K562 (cell line): ENCODE measurements around the gene VTI1B. TPM values are rescaled to one million over a fixed set of nuclear protein-coding genes. Genes with fewer than 3 reads are reported as not detected.

ENCODE experiments used
- BCOR ChIP-seq: fragments of 450-650 bp; IDR thresholded peaks from 2 replicates; pipeline ENCODE4 v1.6.1; 2016
- BMI1 ChIP-seq: fragments of 150-350 bp; IDR thresholded peaks from 2 replicates; pipeline ENCODE4 v1.6.1; 2014; ENCODE audit warnings: low read length
- BRD9 ChIP-seq: fragments of 450-650 bp; IDR thresholded peaks from 2 replicates; pipeline ENCODE4 v1.6.1; 2018; ENCODE audit warnings: low read depth; ENCODE audit not compliant: partially characterized antibody
- EZH2 ChIP-seq: IDR thresholded peaks from 2 replicates; pipeline ENCODE4 v1.6.1; 2012; ENCODE audit warnings: low read depth, mild to moderate bottlenecking, inconsistent platforms, low read length, borderline replicate concordance
- FOXM1 ChIP-seq, 2 experiments: fragments of 450-650 bp in 1 of 2; sonication (generic) in 1 of 2; formaldehyde crosslinking in 1 of 2; IDR thresholded peaks; 2 replicates each; pipeline versions ENCODE4 v1.6.1 to v1.9.0; 2017 to 2022; ENCODE audit warnings: low read depth in 2 of 2, mild to moderate bottlenecking in 2 of 2, missing genetic modification reagents in 1 of 2, moderate library complexity in 1 of 2
- GTF2F1 ChIP-seq: IDR thresholded peaks from 2 replicates; pipeline ENCODE4 v1.6.1; 2011; ENCODE audit warnings: low read depth, low read length, improper control_type of control experiment
- MAFK ChIP-seq: IDR thresholded peaks from 2 replicates; pipeline ENCODE4 v1.6.1; 2011; ENCODE audit warnings: low read length, improper control_type of control experiment
- NFRKB ChIP-seq: fragments of 450-650 bp; IDR thresholded peaks from 2 replicates; pipeline ENCODE4 v1.6.1; 2016; ENCODE audit warnings: low read depth
- NUFIP1 ChIP-seq: fragments of 450-650 bp; IDR thresholded peaks from 2 replicates; pipeline ENCODE4 v1.6.1; 2018; ENCODE audit not compliant: partially characterized antibody
- PHF21A ChIP-seq: fragments of 450-650 bp; IDR thresholded peaks from 2 replicates; pipeline ENCODE4 v1.6.1; 2017; ENCODE audit warnings: low read depth, borderline replicate concordance
- PURB ChIP-seq: sonication (generic); formaldehyde crosslinking; IDR thresholded peaks from 2 replicates; pipeline ENCODE4 v1.9.0; 2021; ENCODE audit warnings: low read depth, mild to moderate bottlenecking, missing genetic modification reagents
- U2AF1 ChIP-seq: fragments of 200-400 bp; formaldehyde crosslinking; optimal IDR thresholded peaks from 2 replicates; pipeline ENCODE3; 2017; ENCODE audit warnings: mild to moderate bottlenecking, low read depth, low read length, moderate library complexity
- ZC3H4 ChIP-seq: sonication (generic); formaldehyde crosslinking; IDR thresholded peaks from 2 replicates; pipeline ENCODE4 v1.9.0; 2021; ENCODE audit warnings: missing genetic modification reagents, borderline replicate concordance
- ZNF212 ChIP-seq: fragments of 450-650 bp; formaldehyde crosslinking; IDR thresholded peaks from 2 replicates; pipeline ENCODE4 v1.4.0; 2020; ENCODE audit warnings: mild to moderate bottlenecking
- ZNF224 ChIP-seq: sonication (generic); formaldehyde crosslinking; IDR thresholded peaks from 2 replicates; pipeline ENCODE4 v1.8.0; 2022; ENCODE audit warnings: mild to moderate bottlenecking, missing genetic modification reagents
- ZNF23 ChIP-seq: fragments of 250-450 bp; sonication (Bioruptor Pico); IDR thresholded peaks from 2 replicates; pipeline ENCODE4 v1.4.0; 2020; ENCODE audit warnings: mild to moderate bottlenecking
- ZNF280B ChIP-seq: fragments of 250-450 bp; sonication (Bioruptor Pico); IDR thresholded peaks from 2 replicates; pipeline ENCODE4 v1.5.1; 2021; ENCODE audit warnings: mild to moderate bottlenecking
- ZNF518B ChIP-seq: fragments of 250-450 bp; sonication (Bioruptor Pico); IDR thresholded peaks from 2 replicates; pipeline ENCODE4 v1.5.0; 2021; ENCODE audit warnings: mild to moderate bottlenecking, moderate library complexity
- polyA plus RNA-seq, 8 experiments: library from polyadenylated mRNA; depleted of rRNA in 4 of 8; stranded (reverse) in 5 of 8; unstranded in 3 of 8; fragments of >200 nt; fragmentation: Nextera tagmentation in 2 of 8; fragmentation: Illumina TruSeq in 1 of 8; extraction: Ambion mirVana in 2 of 8; extraction: Trizol in 1 of 8; gene quantifications; 2 replicates each; pipeline versions ENCODE4 v1.2.1 to v1.2.3, GENCODE V29; 2011 to 2014; ENCODE audit warnings: inconsistent platforms in 1 of 8, missing spikeins in 1 of 8
- total RNA-seq, 7 experiments: library from RNA; depleted of rRNA in 6 of 7; stranded (reverse); fragments of >200 nt in 6 of 7; fragmentation: Illumina TruSeq in 2 of 7; extraction: Trizol in 2 of 7; gene quantifications; 2 replicates each; pipeline versions ENCODE4 v1.2.1 to v1.2.3, GENCODE V29; 2011 to 2021; ENCODE audit warnings: low replicate concordance in 1 of 7
- TF ChIP-seq, protein P1 (sequence below): sonication (generic); formaldehyde crosslinking; IDR thresholded peaks from 2 replicates; pipeline ENCODE4 v1.8.1; 2023; ENCODE audit warnings: mild to moderate bottlenecking, missing genetic modification reagents
- TF ChIP-seq, protein P2 (sequence below): sonication (generic); formaldehyde crosslinking; IDR thresholded peaks from 2 replicates; pipeline ENCODE4 v1.8.0; 2022; ENCODE audit warnings: mild to moderate bottlenecking, missing genetic modification reagents
- TF ChIP-seq, protein P3 (sequence below): fragments of 450-650 bp; formaldehyde crosslinking; IDR thresholded peaks from 2 replicates; pipeline ENCODE4 v1.4.0; 2020; ENCODE audit warnings: mild to moderate bottlenecking, moderate library complexity

VTI1B gene
- total and polyA plus RNA-seq, 9 of the 15 experiments (the other 6 are each of a cell fraction or from before 2014, with no cell fraction given), result 7.8 to 69.8 (median 50.1) TPM

DNA sequence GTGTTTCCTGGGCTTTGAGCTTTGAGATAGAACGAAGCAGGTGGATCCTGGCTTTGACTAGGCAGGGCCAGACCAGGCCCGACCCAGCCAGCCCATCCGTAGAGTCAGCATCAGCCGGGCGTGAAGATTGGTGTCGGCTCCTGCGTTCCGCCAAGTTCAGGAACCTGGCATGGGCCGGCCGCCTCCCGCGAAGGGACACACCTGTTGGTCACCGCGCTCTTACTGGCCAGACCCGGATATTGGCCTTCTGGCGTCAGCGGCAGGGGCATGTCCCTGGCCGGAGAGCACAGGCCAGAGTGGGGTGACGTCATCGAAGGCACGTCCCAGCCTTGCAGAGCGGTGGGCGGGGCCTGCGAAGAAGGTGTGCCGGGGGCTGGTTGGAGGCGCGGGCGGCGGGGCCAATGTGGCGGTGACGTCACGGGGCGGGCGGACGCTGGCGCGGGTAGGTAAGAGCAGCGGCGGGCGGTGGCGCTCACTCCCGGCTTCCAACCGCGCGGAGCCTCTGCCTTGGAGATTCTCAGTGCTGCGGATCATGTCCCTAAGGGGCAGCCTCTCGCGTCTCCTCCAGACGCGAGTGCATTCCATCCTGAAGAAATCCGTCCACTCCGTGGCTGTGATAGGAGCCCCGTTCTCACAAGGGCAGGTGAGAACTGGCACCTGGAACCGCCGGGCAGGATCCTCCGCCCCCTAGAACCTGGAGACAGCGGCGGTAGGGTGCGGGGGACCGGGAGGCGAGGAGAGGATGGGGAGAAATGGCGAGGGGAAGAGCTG lies 54.8 kb downstream of the VTI1B start, which contains the start of gene ARG2 (continued):
- TF ChIP-seq ZNF518B (CRISPR knock-in tag) (no peak), U2AF1 (no peak), FOXM1 (IDR thresholded peaks at IDR 0.05; ENCODE audit: low read depth) (no peak), FOXM1 (CRISPR knock-in tag; IDR thresholded peaks at IDR 0.05; ENCODE audit: low read depth) (no peak), PHF21A (no peak), MAFK (no peak), PURB (no peak), BMI1 (no peak), GTF2F1 (no peak), ZNF224 (CRISPR knock-in tag) (no peak), EZH2 (no peak), BRD9 (no peak), ZNF212 (CRISPR knock-in tag) (no peak), ZC3H4 (CRISPR knock-in tag) (no peak), NUFIP1 (no peak), NFRKB (no peak), ZNF23 (CRISPR knock-in tag) (no peak), BCOR (no peak), ZNF280B (CRISPR knock-in tag) (no peak)
- TF ChIP-seq, protein P1, sequence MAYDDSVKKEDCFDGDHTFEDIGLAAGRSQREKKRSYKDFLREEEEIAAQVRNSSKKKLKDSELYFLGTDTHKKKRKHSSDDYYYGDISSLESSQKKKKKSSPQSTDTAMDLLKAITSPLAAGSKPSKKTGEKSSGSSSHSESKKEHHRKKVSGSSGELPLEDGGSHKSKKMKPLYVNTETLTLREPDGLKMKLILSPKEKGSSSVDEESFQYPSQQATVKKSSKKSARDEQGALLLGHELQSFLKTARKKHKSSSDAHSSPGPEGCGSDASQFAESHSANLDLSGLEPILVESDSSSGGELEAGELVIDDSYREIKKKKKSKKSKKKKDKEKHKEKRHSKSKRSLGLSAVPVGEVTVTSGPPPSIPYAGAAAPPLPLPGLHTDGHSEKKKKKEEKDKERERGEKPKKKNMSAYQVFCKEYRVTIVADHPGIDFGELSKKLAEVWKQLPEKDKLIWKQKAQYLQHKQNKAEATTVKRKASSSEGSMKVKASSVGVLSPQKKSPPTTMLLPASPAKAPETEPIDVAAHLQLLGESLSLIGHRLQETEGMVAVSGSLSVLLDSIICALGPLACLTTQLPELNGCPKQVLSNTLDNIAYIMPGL (CRISPR knock-in tag), result no peak
- TF ChIP-seq, protein P2, sequence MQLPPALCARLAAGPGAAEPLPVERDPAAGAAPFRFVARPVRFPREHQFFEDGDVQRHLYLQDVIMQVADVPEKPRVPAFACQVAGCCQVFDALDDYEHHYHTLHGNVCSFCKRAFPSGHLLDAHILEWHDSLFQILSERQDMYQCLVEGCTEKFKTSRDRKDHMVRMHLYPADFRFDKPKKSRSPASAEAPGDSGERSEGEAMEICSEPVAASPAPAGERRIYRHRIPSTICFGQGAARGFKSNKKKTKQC (CRISPR knock-in tag), result no peak
- TF ChIP-seq, protein P3, sequence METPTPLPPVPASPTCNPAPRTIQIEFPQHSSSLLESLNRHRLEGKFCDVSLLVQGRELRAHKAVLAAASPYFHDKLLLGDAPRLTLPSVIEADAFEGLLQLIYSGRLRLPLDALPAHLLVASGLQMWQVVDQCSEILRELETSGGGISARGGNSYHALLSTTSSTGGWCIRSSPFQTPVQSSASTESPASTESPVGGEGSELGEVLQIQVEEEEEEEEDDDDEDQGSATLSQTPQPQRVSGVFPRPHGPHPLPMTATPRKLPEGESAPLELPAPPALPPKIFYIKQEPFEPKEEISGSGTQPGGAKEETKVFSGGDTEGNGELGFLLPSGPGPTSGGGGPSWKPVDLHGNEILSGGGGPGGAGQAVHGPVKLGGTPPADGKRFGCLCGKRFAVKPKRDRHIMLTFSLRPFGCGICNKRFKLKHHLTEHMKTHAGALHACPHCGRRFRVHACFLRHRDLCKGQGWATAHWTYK (CRISPR knock-in tag), result no peak
